GM12891 (cell line): ENCODE measurements around the gene ALK.

Experiments
- POLR2A ChIP-seq: IDR thresholded peaks from 2 replicates; pipeline ENCODE4 v1.6.1; 2011; ENCODE audit warnings: low read depth, low read length, control low read depth
- POLR2AphosphoS5 ChIP-seq: IDR thresholded peaks from 2 replicates; pipeline ENCODE4 v1.6.1; 2011; ENCODE audit warnings: low read depth, low read length, control low read depth
- TAF1 ChIP-seq: IDR thresholded peaks from 2 replicates; pipeline ENCODE4 v1.6.1; 2011; ENCODE audit warnings: low read depth, low read length, control low read depth

GRCh38 chr2:29334706-29335105 lies 586.7 kb downstream of the ALK start:
- TF ChIP-seq TAF1 (no peak), POLR2A (no peak), POLR2AphosphoS5 (no peak)
